NCI-H82 treated with DMSO at 0.1 percent for 48 hours (cell line): ENCODE data around the gene CPEB2.

ENCODE experiments used
- DNase-seq: peaks from one replicate; lab custom pipeline; 2025; ENCODE audit not compliant: unreplicated experiment; lab: John Stamatoyannopoulos, UW

The CPEB2 gene

GRCh38 chr4:15010038-15010585, 7.8 kb downstream of the CPEB2 start:
- no peak for DNase-seq

GRCh38 chr4:15011166-15011565, 8.9 kb downstream of the CPEB2 start:
- no peak for DNase-seq

- DNase-seq: no peak
Measured at GRCh38 chr4:15012017-15012788, 9.9 kb downstream of the CPEB2 start.

- DNase-seq: no peak
Measured at GRCh38 chr4:15013585-15013984, 11.3 kb downstream of the CPEB2 start.

GRCh38 chr4:15015170-15015569, 12.9 kb downstream of the CPEB2 start:
- DNase-seq: no peak

- DNase-seq: no peak
Measured at GRCh38 chr4:15018361-15018760, 16.1 kb downstream of the CPEB2 start.

- DNase-seq: no peak
Measured at GRCh38 chr4:15020502-15021286, 18.4 kb downstream of the CPEB2 start.

- no peak for DNase-seq
Measured at GRCh38 chr4:15021311-15021710, 19.0 kb downstream of the CPEB2 start.

- DNase-seq: no peak
Measured at GRCh38 chr4:15021946-15022345, 19.7 kb downstream of the CPEB2 start.

- no peak for DNase-seq
Measured at GRCh38 chr4:15024386-15024785, 22.1 kb downstream of the CPEB2 start.

GRCh38 chr4:15025693-15026092, 23.4 kb downstream of the CPEB2 start:
- no peak for DNase-seq

GRCh38 chr4:15027921-15028435, 25.7 kb downstream of the CPEB2 start:
- DNase-seq: no peak

GRCh38 chr4:15031197-15031596, 28.9 kb downstream of the CPEB2 start:
- no peak for DNase-seq

GRCh38 chr4:15031993-15032675, 29.9 kb downstream of the CPEB2 start:
- no peak for DNase-seq

- DNase-seq: no peak
Measured at GRCh38 chr4:15034071-15034764, 31.9 kb downstream of the CPEB2 start.

GRCh38 chr4:15035159-15035558, 32.9 kb downstream of the CPEB2 start:
- DNase-seq: no peak

- DNase-seq: no peak
Measured at GRCh38 chr4:15037923-15038541, 35.8 kb downstream of the CPEB2 start.

GRCh38 chr4:15040916-15041463, 38.7 kb downstream of the CPEB2 start:
- no peak for DNase-seq

- no peak for DNase-seq
Measured at GRCh38 chr4:15042529-15043167, 40.4 kb downstream of the CPEB2 start.
